Loucy (cell line): ENCODE data around the gene RAD51B.

Experiments used
- EZH2phosphoT487 ChIP-seq: fragments of 200-600 bp; IDR thresholded peaks from 2 replicates; pipeline ENCODE4 v1.6.1; 2018; ENCODE audit warnings: antibody characterized with exemption, mild to moderate bottlenecking, moderate library complexity, borderline replicate concordance
- TF ChIP-seq, protein P1 (sequence below): fragments of 200-600 bp; sonication (generic); conservative IDR thresholded peaks from 2 replicates; pipeline ENCODE4 v1.5.1; 2014; ENCODE audit warnings: mild to moderate bottlenecking, antibody characterized with exemption, low read length

DNA sequence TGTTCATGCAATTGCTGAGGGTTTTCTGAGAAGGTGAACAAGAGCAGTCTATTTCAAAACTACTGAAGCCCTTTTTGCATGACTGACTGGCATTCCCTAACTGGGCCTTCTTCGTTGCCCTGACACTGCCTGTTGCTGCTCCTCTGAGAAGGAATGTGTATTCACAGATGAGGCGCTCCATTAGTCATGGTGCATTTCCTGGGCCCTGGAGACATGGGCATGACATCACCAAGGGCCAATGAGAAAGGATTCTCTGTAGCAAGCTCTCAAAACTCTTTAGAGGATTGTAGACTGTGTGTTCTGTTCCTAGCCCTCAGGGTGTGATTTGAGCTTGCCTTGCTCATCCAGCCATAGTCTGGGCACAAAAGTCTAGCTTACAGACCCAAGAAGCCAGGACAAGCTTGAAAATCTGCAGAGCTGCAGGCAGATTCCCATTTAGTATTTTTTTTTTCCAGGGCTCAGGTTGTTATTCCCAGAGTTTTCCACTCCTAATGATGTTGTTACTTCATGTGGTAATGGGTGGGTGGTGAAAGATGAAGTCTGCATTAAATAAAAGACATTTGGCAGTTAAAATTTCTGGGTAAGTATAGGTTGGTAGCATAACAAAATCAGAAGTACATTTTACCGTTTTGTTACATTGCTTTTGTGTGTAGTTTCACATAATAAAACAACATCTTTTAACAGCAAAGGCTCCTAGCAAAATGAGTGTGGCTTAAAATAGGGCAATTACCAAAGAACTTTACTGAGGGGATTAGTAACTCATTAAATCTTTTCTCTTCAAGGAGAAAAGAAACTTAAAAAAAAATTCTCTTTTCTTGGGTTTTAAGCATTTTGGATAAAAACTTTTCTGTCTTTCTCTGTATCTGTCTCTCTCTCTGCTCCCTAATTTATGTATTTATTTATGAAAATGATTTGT lies 318.4 kb downstream of the RAD51B start:
- TF ChIP-seq EZH2phosphoT487 = no peak
- TF ChIP-seq, protein P1, sequence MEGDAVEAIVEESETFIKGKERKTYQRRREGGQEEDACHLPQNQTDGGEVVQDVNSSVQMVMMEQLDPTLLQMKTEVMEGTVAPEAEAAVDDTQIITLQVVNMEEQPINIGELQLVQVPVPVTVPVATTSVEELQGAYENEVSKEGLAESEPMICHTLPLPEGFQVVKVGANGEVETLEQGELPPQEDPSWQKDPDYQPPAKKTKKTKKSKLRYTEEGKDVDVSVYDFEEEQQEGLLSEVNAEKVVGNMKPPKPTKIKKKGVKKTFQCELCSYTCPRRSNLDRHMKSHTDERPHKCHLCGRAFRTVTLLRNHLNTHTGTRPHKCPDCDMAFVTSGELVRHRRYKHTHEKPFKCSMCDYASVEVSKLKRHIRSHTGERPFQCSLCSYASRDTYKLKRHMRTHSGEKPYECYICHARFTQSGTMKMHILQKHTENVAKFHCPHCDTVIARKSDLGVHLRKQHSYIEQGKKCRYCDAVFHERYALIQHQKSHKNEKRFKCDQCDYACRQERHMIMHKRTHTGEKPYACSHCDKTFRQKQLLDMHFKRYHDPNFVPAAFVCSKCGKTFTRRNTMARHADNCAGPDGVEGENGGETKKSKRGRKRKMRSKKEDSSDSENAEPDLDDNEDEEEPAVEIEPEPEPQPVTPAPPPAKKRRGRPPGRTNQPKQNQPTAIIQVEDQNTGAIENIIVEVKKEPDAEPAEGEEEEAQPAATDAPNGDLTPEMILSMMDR = no peak
